H1 (cell line): ENCODE measurements around the gene CNNM3. TPM values are rescaled to one million over a fixed set of nuclear protein-coding genes. Genes with fewer than 3 reads are reported as not detected.

Source experiments
- CTCF ChIA-PET: fragments of 300-600 bp; sonication (Branson Sonifier 250); formaldehyde crosslinking; loops from one replicate; lab custom pipeline; 2021; ENCODE audit not compliant: partially characterized antibody; lab: Charles Lee
- POLR2A ChIA-PET: fragments of 300-600 bp; sonication (Branson Sonifier 250); formaldehyde crosslinking; loops from one replicate; lab custom pipeline; 2021; ENCODE audit warnings: inconsistent platforms; ENCODE audit not compliant: partially characterized antibody; lab: Charles Lee
- DNase-seq, 2 experiments: peaks; one replicate each; pipeline versions ENCODE4 v3.0.0 to v3.0.0-alpha.2; 2010 to 2022; ENCODE audit warnings: low spot score in 2 of 2, low read depth in 1 of 2, mixed read lengths in 1 of 2
- FAIRE-seq: peaks from 2 replicates; lab custom pipeline; 2011; peaks lifted over from hg19 to GRCh38; lab: Jason Lieb, UNC
- H2AFZ ChIP-seq: 2 replicates; pipeline ENCODE4 v1.8.1; 2012; ENCODE audit warnings: low read length, inconsistent platforms
- H2AK5ac ChIP-seq: 2 replicates; pipeline ENCODE4 v1.6.1; 2013; ENCODE audit warnings: low read depth, low read length
- H2BK120ac ChIP-seq: replicated peaks from 2 replicates; pipeline ENCODE3; 2013; ENCODE audit warnings: low read depth, low read length, inconsistent platforms
- H2BK12ac ChIP-seq: 2 replicates; pipeline ENCODE4 v1.6.1; 2013; ENCODE audit warnings: low read depth, low read length
- H2BK15ac ChIP-seq: 2 replicates; pipeline ENCODE4 v1.6.1; 2013; ENCODE audit warnings: low read length
- H2BK20ac ChIP-seq: 2 replicates; pipeline ENCODE4 v1.6.1; 2013; ENCODE audit warnings: low read length
- H2BK5ac ChIP-seq: 2 replicates; pipeline ENCODE4 v1.6.1; 2013; ENCODE audit warnings: low read depth, low read length
- H3K14ac ChIP-seq: 2 replicates; pipeline ENCODE4 v1.6.1; 2013; ENCODE audit warnings: inconsistent platforms; ENCODE audit not compliant: insufficient read length
- H3K18ac ChIP-seq: 2 replicates; pipeline ENCODE4 v1.6.1; 2013; ENCODE audit warnings: low read length; ENCODE audit errors: extremely low read depth
- H3K23ac ChIP-seq: 2 replicates; pipeline ENCODE4 v1.6.1; 2013; ENCODE audit warnings: inconsistent platforms; ENCODE audit not compliant: insufficient read length
- H3K23me2 ChIP-seq: 2 replicates; pipeline ENCODE4 v1.6.1; 2013; ENCODE audit warnings: low read depth, low read length
- H3K27ac ChIP-seq: 2 replicates; pipeline ENCODE4 v1.6.1; 2011; ENCODE audit warnings: low read depth, low read length, inconsistent platforms
- H3K27me3 ChIP-seq, 4 experiments: replicated peaks in 1 of 4; 1 replicate in 1 of 4; 2 replicates in 3 of 4; pipeline versions ENCODE4 v1.6.1 to v1.8.1; 2011 to 2013; ENCODE audit warnings: low read length in 3 of 4, mild to moderate bottlenecking in 3 of 4, inconsistent platforms in 2 of 4, mixed read lengths in 2 of 4, moderate library complexity in 1 of 4; ENCODE audit not compliant: control insufficient read depth in 3 of 4, insufficient read depth in 3 of 4; ENCODE audit errors: extremely low read depth in 1 of 4
- H3K36me3 ChIP-seq, 4 experiments: 2 replicates each; pipeline versions ENCODE4 v1.6.1 to v1.8.1; 2011 to 2013; ENCODE audit warnings: mild to moderate bottlenecking in 4 of 4, low read length in 3 of 4, moderate library complexity in 2 of 4, control low read depth in 1 of 4, inconsistent platforms in 1 of 4; ENCODE audit not compliant: insufficient read depth in 4 of 4, control insufficient read depth in 2 of 4
- H3K4ac ChIP-seq: replicated peaks from 2 replicates; pipeline ENCODE3; 2013; ENCODE audit warnings: low read length, low read depth, mixed read lengths, inconsistent platforms; ENCODE audit not compliant: insufficient read length
- H3K4me1 ChIP-seq, 4 experiments: replicated peaks in 1 of 4; 1 replicate in 1 of 4; 2 replicates in 3 of 4; pipeline versions ENCODE4 v1.6.1 to v1.8.1; 2011 to 2013; ENCODE audit warnings: low read length in 3 of 4, inconsistent platforms in 2 of 4, mixed read lengths in 1 of 4; ENCODE audit not compliant: insufficient read depth in 4 of 4, control insufficient read depth in 3 of 4
- H3K4me2 ChIP-seq, 2 experiments: 2 replicates each; pipeline versions ENCODE4 v1.6.1 to v1.8.1; 2011 to 2013; ENCODE audit warnings: low read depth in 2 of 2, low read length in 2 of 2, control low read depth in 1 of 2, inconsistent platforms in 1 of 2, mild to moderate bottlenecking in 1 of 2; ENCODE audit not compliant: insufficient read depth in 1 of 2
- H3K4me3 ChIP-seq, 4 experiments: fragments of 200-600, 300-600 bp in 1 of 4; sonication (generic), shearing (Covaris generic), sonication (Bioruptor Twin) in 1 of 4; 2 replicates each; pipeline versions ENCODE4 v1.5.1 to v1.8.1; 2011 to 2016; ENCODE audit warnings: low read length in 4 of 4, low read depth in 3 of 4, control low read depth in 2 of 4, inconsistent platforms in 2 of 4, mild to moderate bottlenecking in 2 of 4, mixed read lengths in 1 of 4, moderate library complexity in 1 of 4; ENCODE audit not compliant: insufficient read depth in 2 of 4; ENCODE audit errors: extremely low read depth in 1 of 4
- H3K56ac ChIP-seq: replicated peaks from 2 replicates; pipeline ENCODE3; 2013; ENCODE audit warnings: low read depth, mild to moderate bottlenecking, mixed read lengths, low read length, inconsistent platforms; ENCODE audit not compliant: insufficient read length
- H3K79me1 ChIP-seq: 2 replicates; pipeline ENCODE4 v1.6.1; 2013; ENCODE audit warnings: low read depth, low read length, control low read depth
- H3K79me2 ChIP-seq, 2 experiments: 2 replicates each; pipeline versions ENCODE4 v1.6.1 to v1.8.1; 2012 to 2013; ENCODE audit warnings: low read length in 2 of 2, mild to moderate bottlenecking in 2 of 2, inconsistent platforms in 1 of 2; ENCODE audit not compliant: insufficient read depth in 2 of 2, control insufficient read depth in 1 of 2
- H3K9ac ChIP-seq, 4 experiments: replicated peaks in 1 of 4; 1 replicate in 1 of 4; 2 replicates in 3 of 4; pipeline versions ENCODE4 v1.6.1 to v1.8.1; 2011 to 2013; ENCODE audit warnings: low read depth in 3 of 4, low read length in 3 of 4, control low read depth in 2 of 4, mild to moderate bottlenecking in 2 of 4, moderate library complexity in 2 of 4, inconsistent platforms in 1 of 4; ENCODE audit errors: extremely low read depth in 1 of 4
- H3K9me3 ChIP-seq, 2 experiments: 2 replicates each; pipeline versions ENCODE4 v1.6.1 to v1.8.1; 2012 to 2013; ENCODE audit warnings: mild to moderate bottlenecking in 2 of 2, moderate library complexity in 2 of 2, control low read depth in 1 of 2, inconsistent platforms in 1 of 2, low read depth in 1 of 2, low read length in 1 of 2, mixed read lengths in 1 of 2; ENCODE audit not compliant: insufficient read depth in 2 of 2
- H4K20me1 ChIP-seq, 2 experiments: replicated peaks in 1 of 2; 2 replicates each; pipeline versions ENCODE3 to v1.8.1; 2011 to 2013; ENCODE audit warnings: inconsistent platforms in 2 of 2, low read length in 2 of 2, mild to moderate bottlenecking in 1 of 2; ENCODE audit not compliant: insufficient read depth in 2 of 2, control insufficient read depth in 1 of 2
- H4K5ac ChIP-seq: 2 replicates; pipeline ENCODE4 v1.6.1; 2013; ENCODE audit warnings: low read length, low read depth, mixed read lengths, inconsistent platforms; ENCODE audit not compliant: insufficient read length
- H4K8ac ChIP-seq: 2 replicates; pipeline ENCODE4 v1.8.0; 2013; ENCODE audit warnings: mild to moderate bottlenecking, moderate library complexity, low read length, inconsistent platforms; ENCODE audit not compliant: insufficient read depth; ENCODE audit errors: extremely low read depth
- H4K91ac ChIP-seq: replicated peaks from 2 replicates; pipeline ENCODE3; 2013; ENCODE audit warnings: low read length, mixed read lengths, inconsistent platforms; ENCODE audit not compliant: insufficient read length
- ASH2L ChIP-seq: fragments of 200-600, 300-600 bp; sonication (generic); IDR thresholded peaks from one replicate; pipeline ENCODE4 v1.7.1; 2017; ENCODE audit warnings: low read length
- CEBPB ChIP-seq: IDR thresholded peaks from 2 replicates; pipeline ENCODE4 v1.6.1; 2012; ENCODE audit warnings: low read depth, low read length
- GTF2F1 ChIP-seq: IDR thresholded peaks from 2 replicates; pipeline ENCODE4 v1.6.1; 2012; ENCODE audit warnings: low read depth, low read length, improper control_type of control experiment, borderline replicate concordance
- HDAC2 ChIP-seq, 2 experiments: fragments of 300-600 bp in 1 of 2; sonication (generic) in 1 of 2; IDR thresholded peaks; 2 replicates each; pipeline ENCODE4 v1.6.1; 2011 to 2012; ENCODE audit warnings: low read depth in 2 of 2, low read length in 2 of 2, mild to moderate bottlenecking in 2 of 2, moderate library complexity in 2 of 2, borderline replicate concordance in 1 of 2, inconsistent platforms in 1 of 2
- KDM4A ChIP-seq: IDR thresholded peaks from one replicate; pipeline ENCODE4 v1.7.1; 2012; ENCODE audit warnings: low read depth, mild to moderate bottlenecking, moderate library complexity, low read length, inconsistent platforms; ENCODE audit not compliant: severe bottlenecking
- POLR2AphosphoS5 ChIP-seq: IDR thresholded peaks from 2 replicates; pipeline ENCODE4 v1.6.1; 2011; ENCODE audit warnings: low read depth, low read length
- SIN3A ChIP-seq, 2 experiments: IDR thresholded peaks in 1 of 2; conservative IDR thresholded peaks in 1 of 2; 2 replicates each; pipeline ENCODE4 v1.6.1; 2011 to 2012; ENCODE audit warnings: low read length in 2 of 2, improper control_type of control experiment in 1 of 2, low read depth in 1 of 2, mild to moderate bottlenecking in 1 of 2
- TAF7 ChIP-seq: optimal IDR thresholded peaks from 2 replicates; pipeline ENCODE3; 2011; ENCODE audit warnings: low read depth, mild to moderate bottlenecking, inconsistent platforms, low read length, moderate library complexity, borderline replicate concordance
- WGBS, 2 experiments: shearing (Covaris generic) in 1 of 2; methylation state at CpG; one replicate each; pipeline versions ENCODE4 v1.1.6 to v1.1.7; 2013 to 2015; ENCODE audit warnings: low lambda C conversion rate in 2 of 2, mixed read lengths in 2 of 2, inconsistent platforms in 1 of 2, low coverage in 1 of 2, missing lambda C conversion rate in 1 of 2; ENCODE audit not compliant: insufficient replicate concordance in 2 of 2, insufficient coverage in 1 of 2, insufficient read length in 1 of 2; ENCODE audit errors: extremely low coverage in 1 of 2, missing lambda C conversion rate in 1 of 2; 5-methylcytosine and 5-hydroxymethylcytosine counted together
- polyA plus RNA-seq, 7 experiments: library from polyadenylated mRNA; depleted of rRNA in 3 of 7; stranded (reverse) in 5 of 7; unstranded in 2 of 7; fragments of >200 nt in 5 of 7; fragments of 200-250 nt in 2 of 7; gene quantifications; 1 replicate in 5 of 7; 2 replicates in 1 of 7; 4 replicates in 1 of 7; pipeline versions ENCODE4 v1.2.1 to v1.2.3, GENCODE V29; 2011 to 2013; ENCODE audit warnings: missing spikeins in 2 of 7, mixed read lengths in 2 of 7
- total RNA-seq: library from RNA; stranded (reverse); fragmentation: NEBNext Ultra II Directional; extraction: Animal tissue kit (Norgen Biotek cat#: 25700); gene quantifications from 2 replicates; pipeline ENCODE4 v1.2.1, GENCODE V29; 2021

The CNNM3 gene
- total and polyA plus RNA-seq, 2 of the 8 experiments (the other 6 are each of a cell fraction or from before 2014, with no cell fraction given), result 29.1 to 29.2 TPM

DNA sequence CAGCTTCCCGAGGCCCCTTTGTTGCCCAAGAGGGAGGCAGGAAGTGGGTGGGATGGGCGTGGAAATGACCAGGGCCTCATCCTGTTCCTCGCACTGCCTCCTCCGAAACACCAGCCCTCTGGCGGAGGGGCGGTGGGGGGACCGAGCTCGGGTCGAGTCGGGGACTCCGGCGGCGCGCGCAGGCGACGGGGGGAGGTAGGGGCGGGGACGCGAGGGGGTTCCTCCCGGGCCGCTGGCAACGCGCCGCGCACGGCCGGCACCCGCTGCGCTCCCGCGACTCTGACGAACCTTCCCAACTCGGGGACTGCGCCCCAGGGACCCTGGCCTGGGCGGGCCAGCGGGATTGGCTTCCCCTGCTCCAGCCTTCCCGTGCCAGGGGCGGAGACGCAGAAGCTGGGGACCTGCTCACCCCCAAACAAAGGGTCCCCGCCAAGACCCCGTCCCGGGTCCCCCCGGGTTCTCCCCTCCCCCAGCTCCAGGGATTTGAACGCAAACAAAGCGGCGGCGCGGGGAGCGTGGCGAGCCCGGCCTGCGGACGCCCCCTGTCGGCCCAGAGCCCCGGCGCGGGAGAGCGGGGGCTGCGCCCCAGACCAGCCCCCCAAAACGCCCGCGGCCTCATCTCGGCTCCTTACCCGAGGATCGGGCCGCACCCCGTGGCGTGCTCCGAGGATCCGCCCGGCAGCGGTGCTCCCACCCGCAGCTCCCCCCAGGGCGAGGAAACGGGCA is 52.6 kb downstream of the CNNM3 start:
- FAIRE-seq (no peak), DNase-seq (peak; percentile 43 to 86)
- H3K14ac ChIP-seq, result no peak overlapping the region
- H3K4ac ChIP-seq, result peak overlapping the region; percentile 72
- H3K4me2 ChIP-seq, result peak overlapping the region; percentile 91 to 94
- H3K27me3 ChIP-seq, result peaks cover 0 to 3% (median 0%) of the 10 kb centered on the region in 4 experiments; a peak in 2 of 7 replicates
- H2AK5ac ChIP-seq, result no peak overlapping the region
- H4K91ac ChIP-seq, result peak overlapping the region; percentile 96
- H4K8ac ChIP-seq, result peak overlapping the region; percentile 97
- ChIA-PET CTCF (interaction anchor here (0.5 to 6.1 kb wide), 17 partner anchors 9 to 248 kb away, joined by 3 to 47 read pairs (median 4); partner anchors contain the start of gene ANKRD39), POLR2A (interaction anchor here (0.7 to 4.2 kb wide), 30 partner anchors 9 to 121 kb away, joined by 3 to 49 read pairs (median 4); partner anchors contain the start of gene ANKRD39)
- H2BK20ac ChIP-seq, result no peak overlapping the region
- WGBS, 2 experiments, result 3% methylated on average over 32 of the region's 76 CpGs; no CpG with 5 or more reads in 1 of the 2 experiments
- peak overlapping the region; percentile 80 for H4K5ac ChIP-seq
- peaks cover 16% of the 10 kb centered on the region for H3K79me1 ChIP-seq
- H3K56ac ChIP-seq, result peak overlapping the region; percentile 95
- H3K4me1 ChIP-seq, result peaks cover 11 to 28% (median 18%) of the 10 kb centered on the region in 4 experiments
- peak overlapping the region; percentile 78 to 89 (median 86) for H3K9ac ChIP-seq
- H3K4me3 ChIP-seq, result peak overlapping the region; percentile 76 to 86 (median 80)
- no peaks in the 10 kb centered on the region for H3K9me3 ChIP-seq
- H2BK12ac ChIP-seq, result no peak overlapping the region
- H3K18ac ChIP-seq, result peak overlapping the region; percentile 90
- peak overlapping the region; percentile 91 for H3K27ac ChIP-seq
- no peak overlapping the region for H2BK120ac ChIP-seq
- peaks cover 14% of the 10 kb centered on the region for H3K23me2 ChIP-seq
- H3K36me3 ChIP-seq, result peaks cover 25 to 39% (median 30%) of the 10 kb centered on the region in 4 experiments
- H3K79me2 ChIP-seq, result peaks cover 4 to 36% of the 10 kb centered on the region in 2 experiments
- no peak overlapping the region for H2BK15ac ChIP-seq
- no peak overlapping the region for H3K23ac ChIP-seq
- H2AFZ ChIP-seq, result no peak overlapping the region
- peaks cover 6 to 18% of the 10 kb centered on the region in 2 experiments for H4K20me1 ChIP-seq
- H2BK5ac ChIP-seq, result peak overlapping the region; percentile 85
- TF ChIP-seq HDAC2 (IDR thresholded peaks at IDR 0.05; ENCODE audit: borderline replicate concordance in 1 of 2, low read depth in 2 of 2, low read length in 2 of 2) (peak in 1 of 2 experiments; percentile 78; a peak in 1 of 4 replicates), KDM4A (peak; percentile 34), TAF7 (peak; percentile 25), SIN3A (conservative IDR thresholded peaks at IDR 0.05 in 1 of 2, IDR thresholded peaks at IDR 0.05 in 1 of 2; ENCODE audit: low read depth in 1 of 2, low read length in 2 of 2) (peak in 1 of 2 experiments; percentile 27; a peak in 2 of 4 replicates), POLR2AphosphoS5 (peak; percentile 65), GTF2F1 (no peak), ASH2L (peak; percentile 46), CEBPB (0 out of 2 replicates have a peak, but pooled peaks have one; percentile 36)
